Thymus (tissue), 11 donors: ENCODE data around the gene RUSC1. TPM values are rescaled to one million over a fixed set of nuclear protein-coding genes. Genes with fewer than 3 reads are reported as not detected.

ENCODE experiments used
- DNase-seq, 9 donors: peaks; one replicate each; pipeline ENCODE4 v3.0.0-alpha.2; 2013; ENCODE audit warnings: low spot score in 9 of 9, low read depth in 6 of 9, missing footprints in 1 of 9
- H3K27ac ChIP-seq, 2 donors: one replicate each; pipeline ENCODE4 v1.5.1; 2013; ENCODE audit warnings: control low read depth in 1 of 2, low read depth in 1 of 2, low read length in 1 of 2, mild to moderate bottlenecking in 1 of 2, moderate library complexity in 1 of 2
- H3K27me3 ChIP-seq, 2 donors: one replicate each; pipeline ENCODE4 v1.5.1; 2013; ENCODE audit warnings: low read length in 1 of 2; ENCODE audit not compliant: control insufficient read depth in 2 of 2, insufficient read depth in 1 of 2
- H3K36me3 ChIP-seq, 2 donors: one replicate each; pipeline ENCODE4 v1.5.1; 2013; ENCODE audit warnings: low read length in 1 of 2, mild to moderate bottlenecking in 1 of 2, moderate library complexity in 1 of 2; ENCODE audit not compliant: control insufficient read depth in 2 of 2, insufficient read depth in 2 of 2
- H3K4me1 ChIP-seq, 2 donors: one replicate each; pipeline ENCODE4 v1.5.1; 2013; ENCODE audit warnings: low read length in 2 of 2; ENCODE audit not compliant: control insufficient read depth in 2 of 2, insufficient read depth in 2 of 2
- H3K4me3 ChIP-seq, 2 donors: one replicate each; pipeline ENCODE4 v1.5.1; 2013; ENCODE audit warnings: low read length in 2 of 2, control low read depth in 1 of 2, mild to moderate bottlenecking in 1 of 2
- H3K9me3 ChIP-seq, 2 donors: one replicate each; pipeline ENCODE4 v1.5.1; 2013; ENCODE audit warnings: low read length in 1 of 2, mild to moderate bottlenecking in 1 of 2; ENCODE audit not compliant: control insufficient read depth in 2 of 2, insufficient read depth in 1 of 2
- WGBS: extraction: QIAGEN DNeasy Blood & Tissue Kit; methylation state at CpG from one replicate; pipeline ENCODE4 v1.1.7; 2013; 5-methylcytosine and 5-hydroxymethylcytosine counted together
- polyA plus RNA-seq: library from polyadenylated mRNA; stranded (reverse); fragments of 200-250 nt; gene quantifications from one replicate; pipeline ENCODE4 v1.2.3, GENCODE V29; 2013
- total RNA-seq: library from RNA; stranded (reverse); fragments of 120-200 nt; gene quantifications from one replicate; pipeline ENCODE4 v1.2.4, GENCODE V29; 2013
- donor health status: healthy.

Gene RUSC1
- total and polyA plus RNA-seq, 2 donors, result 7.5 to 18.0 TPM

- peaks cover 23 to 25% of the 10 kb centered on the region in 2 donors for H3K36me3 ChIP-seq
Measured at GRCh38 chr1:155319536-155319935, 1.2 kb upstream of the RUSC1 start.

DNA sequence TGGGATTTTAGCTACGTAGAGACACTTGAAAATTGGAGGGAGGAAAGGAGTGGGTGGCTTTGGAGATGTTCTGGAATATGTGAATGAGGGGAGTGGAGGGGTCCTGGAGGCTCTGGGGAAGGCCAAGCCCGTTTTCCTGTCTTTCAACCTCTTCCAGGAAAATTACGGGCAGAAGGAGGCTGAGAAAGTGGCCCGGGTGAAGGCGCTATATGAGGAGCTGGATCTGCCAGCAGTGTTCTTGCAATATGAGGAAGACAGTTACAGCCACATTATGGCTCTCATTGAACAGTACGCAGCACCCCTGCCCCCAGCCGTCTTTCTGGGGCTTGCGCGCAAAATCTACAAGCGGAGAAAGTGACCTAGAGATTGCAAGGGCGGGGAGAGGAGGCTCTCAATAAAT, 442 bp upstream of the RUSC1 start:
- Histone ChIP-seq H3K4me1 (peaks cover 8 to 45% of the 10 kb centered on the region in 2 donors), H3K36me3 (peaks cover 17 to 19% of the 10 kb centered on the region in 2 donors), H3K27me3 (peaks cover 0 to 30% of the 10 kb centered on the region in 2 donors), H3K27ac (peak overlapping the region in 1 of 2 donors; percentile 23), H3K9me3 (no peaks in the 10 kb centered on the region), H3K4me3 (peak overlapping the region; percentile 49 to 56)
- DNase-seq, result no peak
- WGBS, result 51% methylated on average over 11 of the region's 11 CpGs

More at GRCh38 chr1:155319536-155319935, 1.2 kb upstream of the RUSC1 start:
- 96% methylated on average over 5 of the region's 5 CpGs for WGBS
- Histone ChIP-seq H3K4me3 (no peak overlapping the region), H3K4me1 (peaks cover 8 to 38% of the 10 kb centered on the region in 2 donors), H3K27ac (no peak overlapping the region), H3K9me3 (no peaks in the 10 kb centered on the region), H3K27me3 (peaks cover 0 to 27% of the 10 kb centered on the region in 2 donors)
- no peak for DNase-seq

- Histone ChIP-seq H3K4me3 (peak overlapping the region in 1 of 2 donors; percentile 87), H3K9me3 (no peaks in the 10 kb centered on the region), H3K4me1 (peaks cover 8 to 53% of the 10 kb centered on the region in 2 donors), H3K27me3 (peaks cover 0 to 30% of the 10 kb centered on the region in 2 donors), H3K27ac (peak overlapping the region in 1 of 2 donors; percentile 24), H3K36me3 (peaks cover 19% of the 10 kb centered on the region in 2 donors)
- no peak for DNase-seq
- WGBS, result 87% methylated on average over 27 of the region's 27 CpGs
Measured at GRCh38 chr1:155321639-155322503, 1.2 kb downstream of the RUSC1 start.

- no peak overlapping the region for H3K27ac ChIP-seq
- WGBS, result 3% methylated on average over 28 of the region's 28 CpGs
Measured at GRCh38 chr1:155322571-155322952, 1.9 kb downstream of the RUSC1 start.

DNA sequence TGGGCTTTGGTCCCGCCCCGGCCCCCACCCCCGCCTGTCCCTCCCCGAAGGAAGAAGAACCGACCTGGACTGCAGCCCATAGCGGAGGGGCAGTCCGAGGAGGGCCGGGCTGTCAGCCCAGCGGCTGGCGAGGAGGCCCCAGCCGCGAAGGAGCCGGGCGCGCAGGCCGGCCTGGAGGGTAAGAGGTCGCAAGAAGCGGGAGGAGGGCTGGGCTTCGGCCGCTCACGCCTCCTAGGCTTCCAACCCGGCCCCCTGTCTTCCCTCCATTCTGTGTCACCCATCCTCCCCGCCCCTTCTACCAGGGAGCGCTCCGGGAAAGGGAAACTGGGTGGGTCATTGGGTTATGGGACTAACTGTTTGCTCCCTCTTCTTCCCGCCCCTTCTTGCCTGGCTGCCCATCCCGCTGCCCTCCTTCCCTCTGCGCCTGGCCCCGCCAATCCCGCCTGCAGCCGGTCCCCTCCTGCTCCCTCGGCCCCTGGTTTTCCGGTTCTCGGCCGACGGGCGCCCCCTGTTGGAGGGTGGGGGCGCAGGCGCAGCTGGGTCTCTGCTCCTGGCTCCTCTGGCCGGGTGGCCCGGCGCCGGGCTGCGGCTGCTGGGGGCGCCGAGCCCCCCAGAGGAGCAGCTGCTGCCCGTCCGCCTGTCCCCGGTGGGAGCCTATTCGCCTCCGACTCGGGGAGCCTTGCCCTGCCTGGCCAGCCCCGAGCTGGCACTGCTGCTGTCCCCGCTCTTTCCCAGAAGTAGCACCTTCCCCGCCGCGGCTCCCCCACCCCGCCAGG, 2.4 kb downstream of the RUSC1 start:
- H3K36me3 ChIP-seq, result peaks cover 13% of the 10 kb centered on the region in 2 donors
- peak overlapping the region; percentile 71 to 87 for H3K4me3 ChIP-seq
- H3K27me3 ChIP-seq, result peaks cover 0 to 30% of the 10 kb centered on the region in 2 donors
- peak overlapping the region; percentile 78 to 79 for H3K27ac ChIP-seq
- WGBS, result under 1% methylated on average over 58 of the region's 58 CpGs
- H3K9me3 ChIP-seq, result no peaks in the 10 kb centered on the region
- peaks cover 8 to 53% of the 10 kb centered on the region in 2 donors for H3K4me1 ChIP-seq
- DNase-seq, result peak in 7 of 9 donors; percentile 46 to 88 (median 79)

More at GRCh38 chr1:155322571-155322952, 1.9 kb downstream of the RUSC1 start:
- H3K4me3 ChIP-seq, result peak overlapping the region; percentile 71 to 87
- peaks cover 18 to 19% of the 10 kb centered on the region in 2 donors for H3K36me3 ChIP-seq
- no peaks in the 10 kb centered on the region for H3K9me3 ChIP-seq
- H3K4me1 ChIP-seq, result peaks cover 8 to 53% of the 10 kb centered on the region in 2 donors
- DNase-seq, result no peak
- H3K27me3 ChIP-seq, result peaks cover 0 to 30% of the 10 kb centered on the region in 2 donors

DNA sequence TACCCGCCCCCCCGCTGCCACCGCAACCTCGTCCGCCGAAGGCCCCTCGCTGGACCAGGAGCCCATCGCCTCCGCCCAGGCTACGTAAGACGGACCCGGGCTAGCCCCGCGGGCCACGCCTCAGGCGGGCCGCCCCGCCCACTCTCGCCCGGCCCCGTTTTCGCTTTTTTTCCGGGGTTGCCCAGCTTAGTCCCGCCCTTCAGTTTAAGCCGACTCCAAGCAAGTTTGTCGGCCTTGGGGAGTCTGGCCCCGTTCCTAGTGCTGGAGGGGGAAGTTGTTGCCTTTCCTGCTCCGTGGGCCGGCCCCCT, 3.0 kb downstream of the RUSC1 start:
- Histone ChIP-seq H3K9me3 (no peaks in the 10 kb centered on the region), H3K36me3 (peaks cover 8 to 12% of the 10 kb centered on the region in 2 donors), H3K4me1 (peaks cover 8 to 53% of the 10 kb centered on the region in 2 donors), H3K4me3 (peak overlapping the region; percentile 71 to 87), H3K27ac (peak overlapping the region; percentile 79 to 83), H3K27me3 (peaks cover 0 to 30% of the 10 kb centered on the region in 2 donors)
- under 1% methylated on average over 29 of the region's 29 CpGs for WGBS
- peak in 7 of 9 donors; percentile 39 to 86 (median 74) for DNase-seq

GRCh38 chr1:155324037-155324716, 3.5 kb downstream of the RUSC1 start:
- Histone ChIP-seq H3K36me3 (peaks cover 7 to 9% of the 10 kb centered on the region in 2 donors), H3K27me3 (peaks cover 0 to 30% of the 10 kb centered on the region in 2 donors), H3K9me3 (no peaks in the 10 kb centered on the region), H3K4me1 (peaks cover 8 to 53% of the 10 kb centered on the region in 2 donors), H3K27ac (peak overlapping the region; percentile 79 to 83), H3K4me3 (peak overlapping the region; percentile 71 to 87)
- DNase-seq, result peak in 8 of 9 donors; percentile 68 to 91 (median 78)
- under 1% methylated on average over 44 of the region's 44 CpGs for WGBS

DNA sequence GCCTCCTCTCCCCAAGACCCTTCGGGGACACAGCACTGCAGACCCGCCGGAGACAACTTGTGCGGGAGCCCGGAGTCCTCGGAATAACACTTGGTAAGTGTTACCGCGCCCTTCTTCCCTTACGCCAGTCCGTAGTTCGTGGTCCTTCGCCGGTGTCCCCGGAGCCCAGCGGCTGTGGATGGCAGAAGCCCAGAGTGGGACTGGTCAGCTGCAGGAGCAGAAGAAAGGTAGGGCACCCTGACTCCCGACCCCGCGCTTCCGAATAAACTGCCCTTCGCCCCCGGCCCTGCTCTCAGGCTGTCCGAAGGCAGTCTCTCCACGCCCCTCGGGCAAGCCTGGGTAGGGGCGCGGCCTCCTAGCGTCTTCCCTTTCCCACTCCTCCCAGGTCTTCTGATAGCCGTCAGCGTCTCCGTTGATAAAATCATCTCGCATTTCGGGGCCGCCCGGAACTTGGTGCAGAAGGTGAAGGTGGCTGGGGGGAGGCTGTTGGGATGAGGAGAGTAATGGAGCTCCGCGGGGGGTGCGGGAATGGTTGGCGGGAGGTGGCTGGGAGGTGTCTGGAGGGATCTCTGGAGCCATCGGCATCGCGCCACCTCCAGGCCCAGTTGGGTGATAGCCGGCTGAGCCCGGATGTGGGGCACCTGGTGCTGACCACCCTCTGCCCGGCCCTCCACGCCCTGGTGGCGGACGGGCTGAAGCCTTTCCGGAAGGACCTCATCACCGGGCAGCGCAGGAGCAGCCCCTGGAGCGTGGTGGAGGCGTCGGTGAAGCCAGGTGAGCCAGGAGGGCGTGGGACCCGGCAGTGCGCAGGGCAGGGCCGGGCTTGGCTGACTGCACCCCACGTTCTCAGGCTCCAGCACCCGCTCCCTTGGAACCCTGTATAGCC, 4.3 kb downstream of the RUSC1 start:
- Histone ChIP-seq H3K27ac (no peak overlapping the region), H3K9me3 (no peaks in the 10 kb centered on the region), H3K36me3 (peaks cover 7% of the 10 kb centered on the region in 2 donors), H3K4me1 (peaks cover 8 to 53% of the 10 kb centered on the region in 2 donors), H3K4me3 (peak overlapping the region; percentile 71 to 87), H3K27me3 (peaks cover 0 to 30% of the 10 kb centered on the region in 2 donors)
- no peak for DNase-seq
- WGBS, result 22% methylated on average over 59 of the region's 59 CpGs
